GF-D8 (cell line): ENCODE data around the gene INTS14.

Source experiments
- DNase-seq: peaks from one replicate; lab custom pipeline; 2025; lab: John Stamatoyannopoulos, UW

The INTS14 gene

DNA sequence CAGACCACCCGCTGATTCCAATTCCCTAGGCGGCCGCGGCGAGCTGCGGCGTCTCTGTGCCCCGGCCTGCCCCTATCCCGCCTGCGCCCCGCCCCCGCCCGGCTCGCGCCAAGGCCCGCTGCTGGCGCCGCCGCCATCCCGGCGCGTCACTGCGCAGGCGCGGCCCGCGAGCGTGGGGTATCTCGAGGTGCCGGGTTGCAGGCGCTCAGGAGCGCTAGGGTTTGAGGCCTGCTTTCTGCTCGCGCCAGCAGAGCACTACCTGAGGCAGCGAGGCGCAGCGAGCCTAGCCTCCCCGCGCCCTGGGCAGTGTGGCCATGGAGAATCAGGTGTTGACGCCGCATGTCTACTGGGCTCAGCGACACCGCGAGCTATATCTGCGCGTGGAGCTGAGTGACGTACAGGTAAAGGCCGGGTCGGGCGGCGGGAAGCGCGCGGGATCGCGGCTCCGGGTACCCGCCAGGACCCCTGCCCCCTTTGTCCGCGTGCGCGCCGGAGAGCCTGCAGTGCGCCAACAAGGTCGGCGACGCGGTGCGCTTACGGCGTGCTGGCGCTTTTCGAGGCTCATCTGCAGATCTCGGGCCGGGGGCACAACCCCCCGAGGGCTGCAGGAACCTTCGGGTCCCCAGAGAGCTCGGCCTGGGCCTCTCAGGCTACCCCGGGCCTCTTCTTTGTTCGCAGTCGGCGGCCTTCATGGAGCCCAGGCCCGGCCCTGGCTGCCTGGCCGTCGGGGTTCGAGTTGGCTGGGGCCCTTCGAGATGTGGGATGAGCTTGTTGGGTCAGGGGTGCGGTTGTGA, 80.4 kb downstream of the INTS14 start, which contains the start of gene HACD3:
TSS of gene HACD3 (plus strand) at position 146 of the 794 bp plus-strand sequence. CDS start at position 315, 169 bp downstream.
- DNase-seq = peak; percentile 49

- DNase-seq = no peak
Measured at GRCh38 chr15:65529762-65530317, 81.1 kb downstream of the INTS14 start.
